ENCODE data around the gene VN1R5.

DNA sequence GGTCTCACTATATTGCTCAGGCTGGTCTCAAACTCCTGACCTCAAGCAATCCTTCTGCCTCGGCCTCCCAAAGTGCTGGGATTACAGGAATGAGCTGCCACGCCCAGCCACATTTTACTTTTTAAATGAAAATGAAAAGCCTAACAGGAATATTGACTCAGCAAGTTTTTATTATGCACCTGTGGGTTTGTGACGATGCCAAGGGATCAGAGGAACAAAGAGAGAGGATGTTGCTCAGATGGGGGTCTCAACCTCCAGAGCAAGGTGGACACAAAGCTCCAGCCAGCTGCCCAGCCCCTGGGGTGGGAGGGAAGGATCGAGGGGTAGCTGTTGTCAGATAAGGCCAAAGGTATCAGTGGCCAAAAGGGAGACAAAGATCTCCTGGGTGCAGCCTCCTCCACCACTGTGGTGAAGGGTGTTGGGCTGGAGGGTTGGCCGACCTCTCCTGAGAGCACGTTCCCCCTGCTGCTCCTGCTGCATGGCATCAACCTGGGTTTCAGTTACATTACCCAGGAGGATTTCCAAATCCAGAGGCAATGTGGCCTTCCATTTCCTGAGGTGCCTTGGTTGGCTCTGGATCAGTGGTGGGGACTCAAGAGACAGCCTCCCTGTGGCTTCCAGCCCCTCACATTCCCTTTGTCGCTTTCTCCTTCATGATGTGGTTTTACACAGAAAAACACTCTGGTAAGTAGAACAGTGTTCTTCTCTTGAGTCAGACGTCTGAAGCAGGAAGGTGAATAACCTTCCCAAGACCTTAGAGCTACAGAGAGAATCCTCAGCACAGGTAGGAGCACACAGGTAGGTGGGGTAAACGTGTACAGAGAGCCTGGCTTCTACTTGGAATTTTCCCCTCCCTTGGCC, 41.6 kb downstream of the VN1R5 start:
- TF ChIP-seq, protein P1, sequence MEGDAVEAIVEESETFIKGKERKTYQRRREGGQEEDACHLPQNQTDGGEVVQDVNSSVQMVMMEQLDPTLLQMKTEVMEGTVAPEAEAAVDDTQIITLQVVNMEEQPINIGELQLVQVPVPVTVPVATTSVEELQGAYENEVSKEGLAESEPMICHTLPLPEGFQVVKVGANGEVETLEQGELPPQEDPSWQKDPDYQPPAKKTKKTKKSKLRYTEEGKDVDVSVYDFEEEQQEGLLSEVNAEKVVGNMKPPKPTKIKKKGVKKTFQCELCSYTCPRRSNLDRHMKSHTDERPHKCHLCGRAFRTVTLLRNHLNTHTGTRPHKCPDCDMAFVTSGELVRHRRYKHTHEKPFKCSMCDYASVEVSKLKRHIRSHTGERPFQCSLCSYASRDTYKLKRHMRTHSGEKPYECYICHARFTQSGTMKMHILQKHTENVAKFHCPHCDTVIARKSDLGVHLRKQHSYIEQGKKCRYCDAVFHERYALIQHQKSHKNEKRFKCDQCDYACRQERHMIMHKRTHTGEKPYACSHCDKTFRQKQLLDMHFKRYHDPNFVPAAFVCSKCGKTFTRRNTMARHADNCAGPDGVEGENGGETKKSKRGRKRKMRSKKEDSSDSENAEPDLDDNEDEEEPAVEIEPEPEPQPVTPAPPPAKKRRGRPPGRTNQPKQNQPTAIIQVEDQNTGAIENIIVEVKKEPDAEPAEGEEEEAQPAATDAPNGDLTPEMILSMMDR (IDR thresholded peaks at IDR 0.05) = no peak
- no peak for TF ChIP-seq POLR2A (IDR thresholded peaks at IDR 0.05)
